ENCODE data around the gene COL17A1. TPM values are rescaled to one million over a fixed set of nuclear protein-coding genes. Genes with fewer than 3 reads are reported as not detected.

The COL17A1 gene
- total RNA-seq, 2 donors from 2014 or later: 3.6 TPM; not detected in 1

GRCh38 chr10:104036069-104036384, 49.7 kb downstream of the COL17A1 start:
- DNase-seq: no peak
- WGBS, 2 donors: 41 to 43% methylated on average over 3 of the region's 3 CpGs
- no peaks in the 10 kb centered on the region for H3K27me3 ChIP-seq
- no peaks in the 10 kb centered on the region for H3K4me1 ChIP-seq
- H3K27ac ChIP-seq: no peak overlapping the region
- no peaks in the 10 kb centered on the region for H3K9me3 ChIP-seq
- ATAC-seq: no peak
- H3K36me3 ChIP-seq (replicated peaks in 1 of 2; ENCODE audit: insufficient read depth in 1 of 2, low read depth in 2 of 2): peaks cover 0 to 1% of the 10 kb centered on the region in 2 donors
- no peak overlapping the region for H3K4me3 ChIP-seq
- TF ChIP-seq CTCF (IDR thresholded peaks at IDR 0.05) (no peak), POLR2A (IDR thresholded peaks at IDR 0.05) (no peak)
- intact Hi-C loops (cut with DNase I): no loop called here

GRCh38 chr10:104035194-104036068, 50.2 kb downstream of the COL17A1 start:
- Histone ChIP-seq H3K4me1 (no peaks in the 10 kb centered on the region), H3K9me3 (no peaks in the 10 kb centered on the region), H3K27me3 (no peaks in the 10 kb centered on the region), H3K4me3 (no peak overlapping the region), H3K27ac (no peak overlapping the region), H3K36me3 (replicated peaks in 1 of 2; ENCODE audit: insufficient read depth in 1 of 2, low read depth in 2 of 2) (peaks cover 0 to 1% of the 10 kb centered on the region in 2 donors)
- no peak for ATAC-seq
- DNase-seq: no peak
- intact Hi-C loops (cut with DNase I): no loop called here
- 74 to 80% methylated on average over 14 to 18 of the region's 18 CpGs for WGBS, 2 donors
- TF ChIP-seq CTCF (IDR thresholded peaks at IDR 0.05) (no peak), POLR2A (IDR thresholded peaks at IDR 0.05) (no peak)

- Histone ChIP-seq H3K36me3 (replicated peaks in 1 of 2; ENCODE audit: insufficient read depth in 1 of 2, low read depth in 2 of 2) (peaks cover 0 to 1% of the 10 kb centered on the region in 2 donors), H3K4me1 (no peaks in the 10 kb centered on the region), H3K4me3 (no peak overlapping the region), H3K27me3 (no peaks in the 10 kb centered on the region), H3K27ac (no peak overlapping the region), H3K9me3 (no peaks in the 10 kb centered on the region)
- ATAC-seq (no peak), DNase-seq (no peak)
- TF ChIP-seq POLR2A (IDR thresholded peaks at IDR 0.05) (no peak), CTCF (IDR thresholded peaks at IDR 0.05) (no peak)
- intact Hi-C loops (cut with DNase I): no loop called here
- WGBS, 2 donors: 68 to 76% methylated on average over 18 to 22 of the region's 23 CpGs
Observed at GRCh38 chr10:104034401-104035193, 51.1 kb downstream of the COL17A1 start.

GRCh38 chr10:104033966-104034365, 51.7 kb downstream of the COL17A1 start:
- Histone ChIP-seq H3K27me3 (no peaks in the 10 kb centered on the region), H3K27ac (no peak overlapping the region), H3K4me3 (no peak overlapping the region), H3K36me3 (replicated peaks in 1 of 2; ENCODE audit: insufficient read depth in 1 of 2, low read depth in 2 of 2) (peaks cover 0 to 3% of the 10 kb centered on the region in 2 donors), H3K9me3 (no peaks in the 10 kb centered on the region), H3K4me1 (no peaks in the 10 kb centered on the region)
- TF ChIP-seq POLR2A (IDR thresholded peaks at IDR 0.05): no peak
- TF ChIP-seq CTCF (IDR thresholded peaks at IDR 0.05): no peak
- WGBS, 2 donors: 86 to 88% methylated on average over 11 of the region's 11 CpGs
- DNase-seq (no peak), ATAC-seq (no peak)
- intact Hi-C loops (cut with DNase I): no loop called here
